COLO668 (cell line): ENCODE results near the gene CDKN3.

Experiments used
- DNase-seq: peaks from one replicate; lab custom pipeline; 2025; ENCODE audit not compliant: unreplicated experiment; lab: John Stamatoyannopoulos, UW

Gene CDKN3

GRCh38 chr14:54396493-54397335 lies at the start of gene CDKN3:
CDKN3 (plus strand) TSS chr14:54397007; CDS start chr14:54397069, 62 bp downstream.
- DNase-seq: peak; percentile 99

GRCh38 chr14:54347044-54347443 lies 49.8 kb upstream of the CDKN3 start:
- no peak for DNase-seq

- DNase-seq: peak; percentile 28
These were observed 48.7 kb upstream of the CDKN3 start for GRCh38 chr14:54348001-54348611.

- DNase-seq: no peak
These were observed 47.7 kb upstream of the CDKN3 start for GRCh38 chr14:54348923-54349620.

GRCh38 chr14:54349713-54350112 lies 47.1 kb upstream of the CDKN3 start:
- DNase-seq: no peak

- DNase-seq: no peak
These were observed 46.6 kb upstream of the CDKN3 start for GRCh38 chr14:54350203-54350602.

- no peak for DNase-seq
These were observed 43.5 kb upstream of the CDKN3 start for GRCh38 chr14:54353266-54353665.

- DNase-seq: no peak
These were observed 43.1 kb upstream of the CDKN3 start for GRCh38 chr14:54353694-54354093.

- no peak for DNase-seq
These were observed 42.7 kb upstream of the CDKN3 start for GRCh38 chr14:54354096-54354495.

- DNase-seq: no peak
These were observed 41.7 kb upstream of the CDKN3 start for GRCh38 chr14:54354968-54355641.

- no peak for DNase-seq
These were observed 41.1 kb upstream of the CDKN3 start for GRCh38 chr14:54355698-54356097.

- no peak for DNase-seq
These were observed 40.6 kb upstream of the CDKN3 start for GRCh38 chr14:54356172-54356571.

GRCh38 chr14:54360667-54361066 lies 36.1 kb upstream of the CDKN3 start:
- DNase-seq: no peak

GRCh38 chr14:54362089-54362504 lies 34.7 kb upstream of the CDKN3 start:
- DNase-seq: no peak

- DNase-seq: no peak
These were observed 33.9 kb upstream of the CDKN3 start for GRCh38 chr14:54362759-54363437.

- no peak for DNase-seq
These were observed 32.0 kb upstream of the CDKN3 start for GRCh38 chr14:54364555-54365415.

GRCh38 chr14:54366736-54367735 lies 29.8 kb upstream of the CDKN3 start:
- no peak for DNase-seq

- DNase-seq: no peak
These were observed 28.5 kb upstream of the CDKN3 start for GRCh38 chr14:54368291-54368690.

- no peak for DNase-seq
These were observed 27.5 kb upstream of the CDKN3 start for GRCh38 chr14:54369343-54369742.
